Smooth muscle cell (in vitro differentiated cells): ENCODE measurements around the gene ASXL1. TPM values are rescaled to one million over a fixed set of nuclear protein-coding genes. Genes with fewer than 3 reads are reported as not detected.

Experiments
- DNase-seq: peaks from one replicate; lab custom pipeline; 2025; ENCODE audit not compliant: unreplicated experiment; lab: John Stamatoyannopoulos, UW
- H2AFZ ChIP-seq: fragments of 200-600 bp; sonication (generic); 2 replicates; pipeline ENCODE4 v1.6.0; 2016; ENCODE audit warnings: antibody characterized with exemption, low read depth, mild to moderate bottlenecking
- H3F3A ChIP-seq: fragments of 200-600 bp; sonication (generic); 2 replicates; pipeline ENCODE4 v1.6.0; 2017; ENCODE audit warnings: antibody characterized with exemption, low read depth
- H3K27ac ChIP-seq: fragments of 200-600 bp; sonication (generic); 2 replicates; pipeline ENCODE4 v1.5.1; 2016; ENCODE audit warnings: low read depth, mild to moderate bottlenecking
- H3K27me3 ChIP-seq: fragments of 200-600 bp; sonication (generic); 2 replicates; pipeline ENCODE4 v1.6.1; 2016; ENCODE audit warnings: low read depth, mild to moderate bottlenecking
- H3K36me3 ChIP-seq: fragments of 200-600 bp; sonication (generic); 2 replicates; pipeline ENCODE4 v1.5.1; 2016; ENCODE audit warnings: low read depth
- H3K4me1 ChIP-seq: fragments of 200-600 bp; sonication (generic); 2 replicates; pipeline ENCODE4 v1.5.1; 2016; ENCODE audit warnings: low read depth
- H3K4me2 ChIP-seq: fragments of 200-600 bp; sonication (generic); 2 replicates; pipeline ENCODE4 v1.6.0; 2016; ENCODE audit warnings: mild to moderate bottlenecking
- H3K4me3 ChIP-seq: fragments of 200-600 bp; sonication (generic); 2 replicates; pipeline ENCODE4 v1.5.1; 2016; ENCODE audit warnings: mild to moderate bottlenecking
- H3K79me2 ChIP-seq: fragments of 200-600 bp; sonication (generic); 2 replicates; pipeline ENCODE4 v1.6.0; 2016; ENCODE audit warnings: low read depth, mild to moderate bottlenecking
- H3K9ac ChIP-seq: fragments of 200-600 bp; sonication (generic); 2 replicates; pipeline ENCODE4 v1.6.0; 2016; ENCODE audit warnings: low read depth
- H3K9me3 ChIP-seq: fragments of 200-600 bp; sonication (generic); replicated peaks from 2 replicates; pipeline ENCODE4 v1.5.1; 2016; ENCODE audit warnings: low read depth
- H4K20me1 ChIP-seq: fragments of 200-600 bp; sonication (generic); 2 replicates; pipeline ENCODE4 v1.6.0; 2016; ENCODE audit warnings: low read depth
- WGBS: methylation state at CpG from one replicate; pipeline ENCODE4 v1.1.7; 2016; ENCODE audit warnings: low lambda C conversion rate; 5-methylcytosine and 5-hydroxymethylcytosine counted together
- polyA plus RNA-seq: library from polyadenylated mRNA; unstranded; fragments of >200 nt; fragmentation: Nextera tagmentation; extraction: Ambion mirVana; gene quantifications from 2 replicates; pipeline ENCODE4 v1.2.1, GENCODE V29; 2016
- total RNA-seq: library from RNA; depleted of rRNA; stranded (reverse); fragments of >200 nt; gene quantifications from 2 replicates; pipeline ENCODE4 v1.2.3, GENCODE V29; 2014
- TF ChIP-seq, protein P1 (sequence below): fragments of 200-600 bp; sonication (generic); IDR thresholded peaks from 2 replicates; pipeline ENCODE4 v1.5.1; 2017; ENCODE audit warnings: borderline replicate concordance, mild to moderate bottlenecking, antibody characterized with exemption; ENCODE audit not compliant: insufficient read depth, poor library complexity, severe bottlenecking

Gene ASXL1
- total and polyA plus RNA-seq, 2 experiments from 2014 or later, result 46.5 to 62.1 TPM

DNA sequence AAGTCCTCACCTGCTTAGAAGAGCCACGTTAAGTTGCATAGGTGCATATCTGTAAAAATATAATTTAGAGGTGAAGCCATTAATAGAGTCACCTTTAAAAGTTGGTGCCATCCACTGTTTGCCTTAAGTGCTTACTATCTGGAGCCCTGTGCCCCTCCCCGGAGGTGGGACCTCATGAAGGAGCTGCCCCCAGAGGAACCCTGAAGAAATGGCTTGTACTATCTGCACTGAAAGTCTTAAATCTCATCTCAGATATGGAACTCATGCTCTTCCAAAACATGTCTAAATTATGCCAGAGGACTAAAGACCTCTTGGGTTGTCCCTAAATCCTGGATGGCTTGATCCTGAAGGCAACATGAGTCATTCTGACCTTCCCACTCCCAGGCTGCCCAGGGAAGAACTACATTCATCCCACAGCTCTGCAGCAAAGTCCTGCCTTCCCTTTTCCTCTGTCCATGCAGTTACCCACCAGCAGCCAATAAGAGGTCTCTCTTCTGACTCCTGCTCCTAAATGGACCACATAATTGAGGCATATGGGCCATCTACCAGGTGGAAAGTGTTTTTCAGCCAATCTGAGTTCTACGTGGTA lies 85.3 kb downstream of the ASXL1 start:
- no peak for DNase-seq
- no peaks in the 10 kb centered on the region for H3K27me3 ChIP-seq
- peaks cover 93% of the 10 kb centered on the region for H4K20me1 ChIP-seq
- no peaks in the 10 kb centered on the region for H3K9me3 ChIP-seq
- no peaks in the 10 kb centered on the region for H3K36me3 ChIP-seq
- H3K4me2 ChIP-seq, result no peak overlapping the region
- TF ChIP-seq, protein P1, sequence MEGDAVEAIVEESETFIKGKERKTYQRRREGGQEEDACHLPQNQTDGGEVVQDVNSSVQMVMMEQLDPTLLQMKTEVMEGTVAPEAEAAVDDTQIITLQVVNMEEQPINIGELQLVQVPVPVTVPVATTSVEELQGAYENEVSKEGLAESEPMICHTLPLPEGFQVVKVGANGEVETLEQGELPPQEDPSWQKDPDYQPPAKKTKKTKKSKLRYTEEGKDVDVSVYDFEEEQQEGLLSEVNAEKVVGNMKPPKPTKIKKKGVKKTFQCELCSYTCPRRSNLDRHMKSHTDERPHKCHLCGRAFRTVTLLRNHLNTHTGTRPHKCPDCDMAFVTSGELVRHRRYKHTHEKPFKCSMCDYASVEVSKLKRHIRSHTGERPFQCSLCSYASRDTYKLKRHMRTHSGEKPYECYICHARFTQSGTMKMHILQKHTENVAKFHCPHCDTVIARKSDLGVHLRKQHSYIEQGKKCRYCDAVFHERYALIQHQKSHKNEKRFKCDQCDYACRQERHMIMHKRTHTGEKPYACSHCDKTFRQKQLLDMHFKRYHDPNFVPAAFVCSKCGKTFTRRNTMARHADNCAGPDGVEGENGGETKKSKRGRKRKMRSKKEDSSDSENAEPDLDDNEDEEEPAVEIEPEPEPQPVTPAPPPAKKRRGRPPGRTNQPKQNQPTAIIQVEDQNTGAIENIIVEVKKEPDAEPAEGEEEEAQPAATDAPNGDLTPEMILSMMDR, result no peak
- H2AFZ ChIP-seq, result no peak overlapping the region
- H3F3A ChIP-seq, result peaks cover 45% of the 10 kb centered on the region
- H3K27ac ChIP-seq, result peak overlapping the region; percentile 34
- peaks cover 10% of the 10 kb centered on the region for H3K79me2 ChIP-seq
- H3K9ac ChIP-seq, result no peak overlapping the region
- H3K4me3 ChIP-seq, result no peak overlapping the region
- peaks cover 17% of the 10 kb centered on the region for H3K4me1 ChIP-seq
- 98% methylated on average over 3 of the region's 3 CpGs for WGBS

DNA sequence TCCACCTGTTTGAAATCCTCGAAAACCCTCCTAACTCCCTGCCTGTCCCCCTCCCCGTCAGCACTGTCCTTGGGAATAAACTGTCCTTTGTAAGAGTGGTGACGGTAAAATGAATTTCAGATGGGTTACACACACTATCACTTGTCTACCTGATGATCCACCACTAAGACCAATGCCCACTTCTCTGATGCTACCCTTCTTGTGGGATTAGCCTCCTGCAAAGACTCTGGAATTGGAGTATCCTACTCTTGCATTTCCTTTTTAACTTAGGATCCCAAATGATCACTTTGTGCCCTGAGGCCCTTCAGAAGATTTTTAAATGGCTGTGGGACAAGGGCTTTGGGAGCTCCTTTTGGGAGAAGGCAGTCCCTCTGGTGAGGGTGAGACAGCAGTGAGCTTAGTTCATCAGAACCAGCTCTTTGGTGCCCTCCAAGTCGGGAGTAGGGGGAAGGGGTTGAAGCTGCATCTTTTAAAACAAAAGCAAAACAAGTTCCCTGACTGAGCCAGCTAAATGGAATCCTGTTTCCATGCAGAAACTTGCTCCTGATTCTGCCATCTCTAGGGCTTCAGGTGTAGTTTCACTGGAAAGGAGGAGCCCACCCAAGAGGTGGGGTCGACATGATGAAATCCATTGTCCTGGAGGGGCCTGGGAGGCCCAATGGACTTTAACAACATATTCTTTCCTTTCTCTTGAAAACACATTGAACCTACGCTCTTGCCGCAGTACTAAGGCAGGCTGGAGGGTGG lies 86.5 kb downstream of the ASXL1 start:
- no peaks in the 10 kb centered on the region for H3K36me3 ChIP-seq
- H3K27me3 ChIP-seq, result no peaks in the 10 kb centered on the region
- H3K4me2 ChIP-seq, result no peak overlapping the region
- no peak overlapping the region for H3K4me3 ChIP-seq
- H3K9me3 ChIP-seq, result no peaks in the 10 kb centered on the region
- DNase-seq, result no peak
- 91% methylated on average over 7 of the region's 7 CpGs for WGBS
- H3K9ac ChIP-seq, result no peak overlapping the region
- no peak overlapping the region for H2AFZ ChIP-seq
- TF ChIP-seq, protein P1, result no peak
- H3K79me2 ChIP-seq, result peaks cover 10% of the 10 kb centered on the region
- peaks cover 49% of the 10 kb centered on the region for H3F3A ChIP-seq
- peaks cover 95% of the 10 kb centered on the region for H4K20me1 ChIP-seq
- peak overlapping the region; percentile 43 for H3K27ac ChIP-seq
- H3K4me1 ChIP-seq, result peaks cover 17% of the 10 kb centered on the region

DNA sequence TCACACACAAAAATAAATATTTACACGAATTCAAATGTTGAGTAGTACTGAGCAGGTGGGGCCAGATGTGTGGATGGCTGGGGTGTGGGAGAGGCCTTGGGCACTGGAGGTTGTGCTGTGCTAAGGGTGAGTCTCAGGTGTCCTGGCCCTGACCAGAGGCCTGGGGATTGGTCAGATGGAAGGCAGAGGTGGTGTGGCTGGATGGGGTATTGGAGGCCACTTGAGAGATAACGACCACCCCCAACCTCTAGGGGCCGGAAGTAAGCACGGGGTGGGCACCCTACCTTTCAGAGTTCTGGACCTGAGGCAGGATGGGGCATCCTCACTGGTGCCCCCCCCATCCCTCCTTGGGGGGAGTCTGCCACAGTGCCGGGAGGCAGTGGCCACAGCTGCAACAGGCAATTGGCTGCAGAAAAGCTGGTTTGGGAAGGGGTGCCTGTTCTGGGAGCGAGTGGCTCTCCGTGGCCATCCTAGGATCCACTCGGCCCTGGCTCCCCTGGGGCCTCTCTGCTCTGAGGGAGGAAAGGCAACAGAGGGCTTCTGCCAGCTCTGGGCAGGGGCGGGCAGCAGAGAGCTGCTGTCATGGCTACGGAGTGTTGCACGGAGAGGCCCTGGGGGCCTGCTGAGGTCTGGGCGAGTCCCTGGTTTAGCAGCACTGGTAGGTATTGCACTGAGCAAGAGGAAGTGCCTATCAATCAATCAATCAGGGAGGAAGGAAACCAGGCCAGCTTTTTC lies 87.6 kb downstream of the ASXL1 start:
- Histone ChIP-seq H3K9ac (no peak overlapping the region), H3K36me3 (no peaks in the 10 kb centered on the region), H3K4me2 (peak overlapping the region; percentile 49), H3K79me2 (no peaks in the 10 kb centered on the region), H4K20me1 (peaks cover 89% of the 10 kb centered on the region), H3F3A (peaks cover 52% of the 10 kb centered on the region), H3K4me1 (peaks cover 17% of the 10 kb centered on the region), H3K4me3 (no peak overlapping the region), H3K9me3 (no peaks in the 10 kb centered on the region), H2AFZ (no peak overlapping the region), H3K27me3 (no peaks in the 10 kb centered on the region), H3K27ac (peak overlapping the region; percentile 43)
- WGBS, result 46% methylated on average over 12 of the region's 12 CpGs
- no peak for DNase-seq
- TF ChIP-seq, protein P1, result no peak
